Right forelimb (tissue), 1 donor: ENCODE measurements around the gene ATP1A4.
"Not testable (repeated sequence)": the region's sequence is repeated elsewhere in the genome, so short reads cannot be mapped to it uniquely, and the experiment has no call there.

Experiments used
- DNase-seq: peaks from one replicate; pipeline ENCODE4 v3.0.0-alpha.2; 2018

The ATP1A4 gene

GRCh38 chr1:160124705-160125478, 26.5 kb upstream of the ATP1A4 start:
- no peak for DNase-seq

- DNase-seq = no peak
Measured at GRCh38 chr1:160125746-160126145, 25.7 kb upstream of the ATP1A4 start.

- DNase-seq = not testable (repeated sequence)
Measured at GRCh38 chr1:160126342-160126741, 25.1 kb upstream of the ATP1A4 start.

- DNase-seq = no peak
Measured at GRCh38 chr1:160127381-160127780, 24.0 kb upstream of the ATP1A4 start.

GRCh38 chr1:160127865-160128523, 23.4 kb upstream of the ATP1A4 start:
- no peak for DNase-seq

- no peak for DNase-seq
Measured at GRCh38 chr1:160128636-160129035, 22.8 kb upstream of the ATP1A4 start.

GRCh38 chr1:160129046-160129445, 22.4 kb upstream of the ATP1A4 start:
- DNase-seq = no peak

- DNase-seq = no peak
Measured at GRCh38 chr1:160129558-160129957, 21.8 kb upstream of the ATP1A4 start.

GRCh38 chr1:160129966-160130365, 21.4 kb upstream of the ATP1A4 start:
- no peak for DNase-seq

GRCh38 chr1:160130486-160130885, 20.9 kb upstream of the ATP1A4 start:
- DNase-seq = no peak

- DNase-seq = no peak
Measured at GRCh38 chr1:160130939-160131338, 20.5 kb upstream of the ATP1A4 start.

- DNase-seq = no peak
Measured at GRCh38 chr1:160131803-160132565, 19.4 kb upstream of the ATP1A4 start.

- DNase-seq = no peak
Measured at GRCh38 chr1:160133990-160134770, 17.2 kb upstream of the ATP1A4 start.

- no peak for DNase-seq
Measured at GRCh38 chr1:160134791-160135572, 16.4 kb upstream of the ATP1A4 start.

- DNase-seq = no peak
Measured at GRCh38 chr1:160136121-160136925, 15.1 kb upstream of the ATP1A4 start.

GRCh38 chr1:160136926-160137200, 14.5 kb upstream of the ATP1A4 start:
- no peak for DNase-seq

- no peak for DNase-seq
Measured at GRCh38 chr1:160137216-160137862, 14.1 kb upstream of the ATP1A4 start.

- no peak for DNase-seq
Measured at GRCh38 chr1:160139840-160140239, 11.6 kb upstream of the ATP1A4 start.

GRCh38 chr1:160143695-160144094, 7.7 kb upstream of the ATP1A4 start:
- no peak for DNase-seq

- no peak for DNase-seq
Measured at GRCh38 chr1:160144921-160145320, 6.5 kb upstream of the ATP1A4 start.

GRCh38 chr1:160146107-160146506, 5.3 kb upstream of the ATP1A4 start:
- DNase-seq = no peak
